MCF 10A (cell line): ENCODE measurements around the gene LRRC31. TPM values are rescaled to one million over a fixed set of nuclear protein-coding genes. Genes with fewer than 3 reads are reported as not detected.
A peak's percentile ranks its signal among the peaks of the same experiment; 100 is the strongest.

Experiments
- BruUV-seq: library from RNA; stranded (reverse); fragments of 400-500 nt; replicated peaks from 2 replicates; lab custom pipeline; 2021; lab: Mats Ljungman, UMichigan
- CTCF ChIA-PET: fragments of 300-600 bp; sonication (Branson Sonifier 250); formaldehyde crosslinking; extraction: SDS; loops from one replicate; lab custom pipeline; 2021; ENCODE audit warnings: antibody characterized with exemption, inconsistent platforms; lab: Yijun Ruan, JAX
- POLR2A ChIA-PET: fragments of 300-600, 350-650 bp; sonication (Branson Sonifier 250); formaldehyde crosslinking; extraction: SDS; loops from one replicate; lab custom pipeline; 2020; ENCODE audit warnings: antibody characterized with exemption, inconsistent platforms; lab: Yijun Ruan, JAX
- DNase-seq: peaks from one replicate; pipeline ENCODE4 v3.0.0-alpha.2; 2018; ENCODE audit not compliant: unreplicated experiment
- H3K27ac Mint-ChIP-seq: one replicate; pipeline ENCODE4 v1.8.0; 2022; ENCODE audit warnings: mild to moderate bottlenecking, low read depth, mixed read lengths; ENCODE audit not compliant: unreplicated experiment
- H3K27me3 Mint-ChIP-seq: one replicate; pipeline ENCODE4 v1.8.0; 2022; ENCODE audit warnings: mixed read lengths; ENCODE audit not compliant: insufficient read depth, unreplicated experiment
- H3K36me3 Mint-ChIP-seq: one replicate; pipeline ENCODE4 v1.8.0; 2022; ENCODE audit warnings: mild to moderate bottlenecking, moderate library complexity, mixed read lengths; ENCODE audit not compliant: insufficient read depth, unreplicated experiment
- H3K4me1 Mint-ChIP-seq: one replicate; pipeline ENCODE4 v1.8.0; 2022; ENCODE audit warnings: mixed read lengths; ENCODE audit not compliant: insufficient read depth, unreplicated experiment
- H3K4me3 Mint-ChIP-seq: one replicate; pipeline ENCODE4 v1.8.0; 2022; ENCODE audit warnings: mild to moderate bottlenecking, moderate library complexity, mixed read lengths; ENCODE audit not compliant: unreplicated experiment
- H3K9me3 Mint-ChIP-seq: one replicate; pipeline ENCODE4 v1.8.0; 2022; ENCODE audit warnings: mixed read lengths; ENCODE audit not compliant: unreplicated experiment
- intact Hi-C: fragments of 100-400 bp; cut with micrococcal nuclease; formaldehyde crosslinking; loops from 2 replicates; pipeline ENCODE4 v1.14.1; 2022
- total RNA-seq: library from RNA; stranded (reverse); gene quantifications from 2 replicates; pipeline ENCODE4 v1.2.3, GENCODE V29; 2022
- TF ChIP-seq, protein P1 (sequence below): fragments of 200-600 bp; IDR thresholded peaks from one replicate; pipeline ENCODE4 v1.8.0; 2022; ENCODE audit warnings: antibody characterized with exemption, mild to moderate bottlenecking; ENCODE audit not compliant: unreplicated experiment

The LRRC31 gene
- total RNA-seq, 1 experiment from 2014 or later: not detected

DNA sequence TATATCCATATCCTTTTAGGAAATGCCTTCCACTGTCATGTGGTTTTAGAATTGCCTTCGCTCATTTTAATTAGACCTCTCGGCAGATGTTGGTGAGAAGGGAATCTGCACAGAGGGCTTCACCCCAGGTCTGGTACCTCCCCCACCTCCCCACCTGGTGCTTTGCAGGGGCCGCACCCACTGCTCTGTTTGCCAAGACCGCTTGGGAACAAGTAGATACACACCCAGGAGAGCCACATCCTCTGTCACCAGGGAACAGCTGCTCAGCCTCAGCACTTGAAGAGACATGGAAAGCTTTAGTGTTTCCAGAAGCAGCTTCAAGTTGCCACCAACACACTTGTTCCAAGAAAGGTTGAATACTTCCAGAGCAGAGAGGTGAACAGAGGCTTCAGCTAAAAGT, 21.8 kb downstream of the LRRC31 start:
- Mint-ChIP-seq H3K27me3 (no peaks in the 10 kb centered on the region), H3K4me3 (no peak overlapping the region), H3K4me1 (peaks cover 5% of the 10 kb centered on the region), H3K27ac (no peak overlapping the region), H3K9me3 (no peaks in the 10 kb centered on the region), H3K36me3 (no peaks in the 10 kb centered on the region)
- no TSS peak for BruUV-seq
- intact Hi-C loops: no loop called here
- CTCF ChIA-PET: interaction anchor here (0.6 kb wide), 1 partner anchor 488 kb away, joined by 3 read pairs; no protein-coding TSS in a partner anchor
- DNase-seq: no peak
- POLR2A ChIA-PET: interaction anchor here (0.6 kb wide), 1 partner anchor 279 kb away, joined by 3 read pairs; no protein-coding TSS in a partner anchor
- TF ChIP-seq, protein P1, sequence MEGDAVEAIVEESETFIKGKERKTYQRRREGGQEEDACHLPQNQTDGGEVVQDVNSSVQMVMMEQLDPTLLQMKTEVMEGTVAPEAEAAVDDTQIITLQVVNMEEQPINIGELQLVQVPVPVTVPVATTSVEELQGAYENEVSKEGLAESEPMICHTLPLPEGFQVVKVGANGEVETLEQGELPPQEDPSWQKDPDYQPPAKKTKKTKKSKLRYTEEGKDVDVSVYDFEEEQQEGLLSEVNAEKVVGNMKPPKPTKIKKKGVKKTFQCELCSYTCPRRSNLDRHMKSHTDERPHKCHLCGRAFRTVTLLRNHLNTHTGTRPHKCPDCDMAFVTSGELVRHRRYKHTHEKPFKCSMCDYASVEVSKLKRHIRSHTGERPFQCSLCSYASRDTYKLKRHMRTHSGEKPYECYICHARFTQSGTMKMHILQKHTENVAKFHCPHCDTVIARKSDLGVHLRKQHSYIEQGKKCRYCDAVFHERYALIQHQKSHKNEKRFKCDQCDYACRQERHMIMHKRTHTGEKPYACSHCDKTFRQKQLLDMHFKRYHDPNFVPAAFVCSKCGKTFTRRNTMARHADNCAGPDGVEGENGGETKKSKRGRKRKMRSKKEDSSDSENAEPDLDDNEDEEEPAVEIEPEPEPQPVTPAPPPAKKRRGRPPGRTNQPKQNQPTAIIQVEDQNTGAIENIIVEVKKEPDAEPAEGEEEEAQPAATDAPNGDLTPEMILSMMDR: no peak

DNA sequence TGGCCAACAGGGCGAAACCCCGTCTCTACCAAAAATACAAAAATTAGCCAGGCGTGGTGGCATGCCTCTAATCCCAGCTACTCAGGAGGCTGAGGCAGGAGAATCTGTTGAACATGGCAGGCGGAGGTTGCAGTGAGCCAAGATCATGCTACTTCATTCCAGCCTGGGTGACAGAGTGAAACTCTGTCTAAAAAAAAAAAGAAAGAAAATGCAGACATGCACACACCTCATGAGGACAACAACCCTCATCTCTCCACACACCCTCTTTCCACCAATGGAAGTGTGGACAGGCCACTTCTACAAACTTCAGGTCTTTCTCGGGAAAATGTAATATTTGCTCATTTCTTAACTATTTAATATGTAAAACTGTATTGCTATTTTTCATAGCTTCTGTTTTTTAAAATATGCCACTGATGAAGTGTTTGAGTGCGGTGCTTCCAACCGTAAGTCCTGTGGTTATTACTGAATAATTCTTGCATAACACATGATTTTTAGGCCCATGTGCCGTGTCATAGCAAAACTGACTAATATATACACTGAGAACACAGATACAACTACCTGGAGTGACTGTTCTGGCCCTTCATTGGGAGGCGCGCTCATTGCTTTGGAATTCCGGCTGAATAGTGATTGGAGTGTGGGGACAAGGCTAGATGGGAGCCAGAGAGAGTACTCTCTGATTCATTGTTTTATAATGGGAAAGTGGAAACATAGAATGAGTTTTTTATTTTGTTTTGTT, 23.1 kb downstream of the LRRC31 start:
- peak; percentile 67 for DNase-seq
- intact Hi-C loops: no loop called here
- Mint-ChIP-seq H3K36me3 (no peaks in the 10 kb centered on the region), H3K4me3 (no peak overlapping the region), H3K27ac (no peak overlapping the region), H3K4me1 (peaks cover 5% of the 10 kb centered on the region), H3K27me3 (no peaks in the 10 kb centered on the region), H3K9me3 (no peaks in the 10 kb centered on the region)
- TF ChIP-seq, protein P1: no peak
- CTCF ChIA-PET: interaction anchor here (0.6 kb wide), 3 partner anchors 21 to 231 kb away, joined by 3 read pairs; no protein-coding TSS in a partner anchor
- POLR2A ChIA-PET: interaction anchor here (1.0 to 1.5 kb wide), 2 partner anchors 13 to 74 kb away, joined by 4 to 6 read pairs; partner anchors contain the start of gene MYNN
- no TSS peak for BruUV-seq

DNA sequence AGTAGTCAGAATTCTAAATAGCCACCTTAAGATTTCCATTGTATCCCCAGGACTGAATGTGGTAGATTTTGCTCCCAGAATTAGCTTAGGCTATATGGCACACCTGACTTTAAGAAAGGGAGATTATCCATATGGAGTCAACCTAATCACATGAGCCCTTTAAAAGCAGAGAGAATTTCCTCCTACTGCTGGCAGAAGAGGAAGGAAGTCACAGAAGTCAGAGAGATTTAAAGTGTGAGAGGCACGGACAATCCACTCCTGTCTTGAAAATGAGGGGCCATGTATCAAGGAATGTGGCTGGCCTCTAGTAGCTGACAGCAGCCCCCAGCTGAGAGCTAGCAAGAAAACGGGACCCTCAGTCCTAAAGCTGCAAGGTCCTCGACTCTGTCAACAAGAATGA, 26.8 kb downstream of the LRRC31 start:
- no TSS peak for BruUV-seq
- CTCF ChIA-PET: interaction anchor here (0.9 kb wide), 1 partner anchor 46 kb away, joined by 3 read pairs; no protein-coding TSS in a partner anchor

DNA sequence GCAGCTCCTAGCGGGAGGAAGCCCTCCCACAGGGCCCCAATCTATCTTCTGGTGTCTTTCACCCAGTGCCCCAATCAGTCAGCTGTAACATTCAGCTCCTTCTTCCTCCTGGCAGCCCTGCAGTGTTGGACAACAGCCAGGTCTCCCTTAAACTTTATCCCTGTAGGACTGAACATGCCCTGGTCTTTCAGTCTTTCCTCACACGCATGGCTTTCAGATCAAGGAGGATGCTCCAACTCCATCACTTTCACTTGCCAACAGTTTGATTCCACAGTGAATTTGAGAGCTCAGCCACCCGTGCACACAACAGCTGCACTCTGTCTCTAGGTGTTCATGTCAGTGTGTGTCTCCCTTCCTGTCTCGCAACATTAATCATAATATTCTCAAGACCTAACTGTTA, 28.6 kb downstream of the LRRC31 start:
- no peak overlapping the region for H3K27ac Mint-ChIP-seq
- H3K36me3 Mint-ChIP-seq: no peaks in the 10 kb centered on the region
- BruUV-seq: no TSS peak
- TF ChIP-seq, protein P1: no peak
- H3K9me3 Mint-ChIP-seq: no peaks in the 10 kb centered on the region
- intact Hi-C loops: no loop called here
- H3K27me3 Mint-ChIP-seq: no peaks in the 10 kb centered on the region
- CTCF ChIA-PET: interaction anchor here (0.5 to 1.1 kb wide), 4 partner anchors 9 to 151 kb away, joined by 3 to 4 read pairs (median 3); no protein-coding TSS in a partner anchor
- DNase-seq: no peak
- no peak overlapping the region for H3K4me3 Mint-ChIP-seq
- no peaks in the 10 kb centered on the region for H3K4me1 Mint-ChIP-seq
- POLR2A ChIA-PET: no interaction called here

More for the DNA sequence above, 26.8 kb downstream of the LRRC31 start:
- H3K27me3 Mint-ChIP-seq: no peaks in the 10 kb centered on the region
- intact Hi-C loops: no loop called here
- no peaks in the 10 kb centered on the region for H3K9me3 Mint-ChIP-seq
- TF ChIP-seq, protein P1: no peak
- H3K36me3 Mint-ChIP-seq: no peaks in the 10 kb centered on the region
- H3K4me3 Mint-ChIP-seq: no peak overlapping the region
- DNase-seq: no peak
- H3K27ac Mint-ChIP-seq: no peak overlapping the region
- POLR2A ChIA-PET: no interaction called here
- peaks cover 1% of the 10 kb centered on the region for H3K4me1 Mint-ChIP-seq
